Activated T-helper 17 cell treated with anti-CD3 and anti-CD28 coated beads, Interleukin-2, amount 50 U/mL, for 72 hours (primary cell): Measurements from ENCODE around the gene BCL7C. TPM values are rescaled to one million over a fixed set of nuclear protein-coding genes. Genes with fewer than 3 reads are reported as not detected.
"Not testable (repeated sequence)": the region's sequence is repeated elsewhere in the genome, so short reads cannot be mapped to it uniquely, and the experiment has no call there.

Source experiments
- ATAC-seq: fragments of 150-1000 bp; cut with Tn5 transposase; replicated peaks from 2 replicates; pipeline ENCODE4 v1.10.0; 2021; ENCODE audit warnings: mild to moderate bottlenecking, moderate library complexity
- H3K27ac Mint-ChIP-seq: one replicate; pipeline ENCODE4 v1.8.0; 2022; ENCODE audit warnings: mixed read lengths
- H3K27me3 Mint-ChIP-seq: one replicate; pipeline ENCODE4 v1.8.0; 2022; ENCODE audit warnings: mixed read lengths
- H3K36me3 Mint-ChIP-seq: one replicate; pipeline ENCODE4 v1.8.0; 2022; ENCODE audit warnings: low read depth, mild to moderate bottlenecking, mixed read lengths
- H3K4me1 Mint-ChIP-seq: one replicate; pipeline ENCODE4 v1.8.0; 2022; ENCODE audit warnings: mixed read lengths
- H3K4me3 Mint-ChIP-seq: one replicate; pipeline ENCODE4 v1.8.0; 2022; ENCODE audit warnings: mild to moderate bottlenecking, mixed read lengths
- H3K9me3 Mint-ChIP-seq: one replicate; pipeline ENCODE4 v1.8.0; 2022; ENCODE audit warnings: mixed read lengths
- total RNA-seq, 2 donors: library from RNA; stranded (reverse); gene quantifications; one replicate each; pipeline ENCODE4 v1.2.3, GENCODE V29; 2022

BCL7C gene
- total RNA-seq = 10 to 100 TPM; 34.1 to 39.3 TPM

DNA sequence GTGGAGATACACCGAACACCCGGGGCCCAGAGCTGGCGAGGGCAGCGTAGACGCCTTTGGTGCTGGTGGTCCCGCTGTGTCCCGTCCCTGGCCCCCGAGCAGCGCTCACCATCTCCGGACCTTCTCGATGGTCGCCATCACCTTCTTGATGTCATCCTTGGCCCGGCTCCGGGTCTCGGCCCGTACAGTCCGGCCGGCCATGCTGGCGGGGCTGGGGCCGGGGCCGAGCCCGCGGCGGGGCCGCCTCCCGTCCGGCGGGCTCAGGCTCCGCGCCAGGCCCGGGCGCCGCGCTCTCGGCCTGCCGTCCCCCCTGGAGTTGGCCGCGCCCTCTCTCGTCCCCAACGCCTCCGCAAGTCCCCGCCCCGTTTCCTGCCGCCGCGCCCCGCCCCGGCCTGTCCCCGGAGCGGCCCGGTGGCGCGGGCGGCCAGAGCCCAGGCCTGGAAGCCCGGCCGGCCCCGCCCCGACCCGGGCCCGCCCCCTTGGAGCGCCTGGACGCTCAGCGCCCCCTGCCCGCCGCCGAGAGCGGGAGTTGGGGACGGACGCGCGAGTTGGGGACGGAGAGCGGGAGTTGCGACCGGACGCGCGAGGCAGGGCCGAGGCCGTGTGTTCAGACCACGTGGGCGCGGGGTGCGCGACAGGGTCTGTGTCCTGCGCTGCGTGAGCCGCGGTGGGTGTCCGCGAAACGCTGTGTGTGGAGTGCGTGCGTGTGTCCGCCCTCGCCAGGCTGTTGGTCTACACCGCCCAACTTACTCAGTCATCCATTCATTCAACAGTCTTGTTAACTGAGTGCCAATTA is at the start of gene BCL7C:
BCL7C (minus strand) TSS at position 334 of the 796 bp plus-strand sequence; CDS start at position 201, 133 bp downstream.
- H3K27ac Mint-ChIP-seq = peak within 1 kb of the TSS; percentile 96
- peaks cover 19% of the 10 kb centered on the region for H3K4me1 Mint-ChIP-seq
- H3K4me3 Mint-ChIP-seq = peak within 1 kb of the TSS; percentile 98
- peak; percentile 87 for ATAC-seq
- H3K27me3 Mint-ChIP-seq = no peaks in the 10 kb centered on the region
- peaks cover 40% of the 10 kb centered on the region for H3K36me3 Mint-ChIP-seq
- H3K9me3 Mint-ChIP-seq = no peaks in the 10 kb centered on the region

DNA sequence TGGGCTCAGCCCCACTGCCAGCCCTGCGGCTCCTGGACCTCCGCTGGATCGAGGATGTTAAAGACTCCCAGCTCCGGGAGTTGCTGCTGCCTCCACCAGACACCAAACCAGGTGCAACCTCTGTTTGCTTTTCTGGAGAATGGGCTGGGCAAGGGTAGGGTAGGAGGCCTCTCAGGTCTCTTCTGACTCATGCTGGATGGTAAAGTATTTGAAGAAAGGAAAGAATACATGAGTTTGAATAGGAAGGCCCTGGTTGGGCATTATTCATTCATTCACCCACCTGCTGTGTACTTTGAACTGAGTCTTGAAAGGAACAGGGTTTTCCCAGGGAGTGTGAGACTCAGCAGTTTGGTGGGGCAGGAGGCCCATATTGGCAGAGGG is 48.5 kb upstream of the BCL7C start:
- Mint-ChIP-seq H3K27me3 (no peaks in the 10 kb centered on the region), H3K4me1 (peaks cover 8% of the 10 kb centered on the region), H3K9me3 (no peaks in the 10 kb centered on the region), H3K4me3 (peak overlapping the region; percentile 39), H3K27ac (no peak overlapping the region), H3K36me3 (peaks cover 73% of the 10 kb centered on the region)
- ATAC-seq = peak; percentile 42

- Mint-ChIP-seq H3K4me1 (peaks cover 12% of the 10 kb centered on the region), H3K9me3 (no peaks in the 10 kb centered on the region), H3K27ac (peak overlapping the region; percentile 58), H3K36me3 (peaks cover 77% of the 10 kb centered on the region), H3K27me3 (no peaks in the 10 kb centered on the region), H3K4me3 (peak overlapping the region; percentile 39)
- ATAC-seq = peak; percentile 97
These were observed 47.9 kb upstream of the BCL7C start for GRCh38 chr16:30941600-30942425.

- not testable (repeated sequence) for H3K9me3 Mint-ChIP-seq, H3K27ac Mint-ChIP-seq, H3K27me3 Mint-ChIP-seq, ATAC-seq, H3K4me3 Mint-ChIP-seq
- Mint-ChIP-seq H3K36me3 (peaks cover 75% of the 10 kb centered on the region), H3K4me1 (peaks cover 21% of the 10 kb centered on the region)
These were observed 45.7 kb upstream of the BCL7C start for GRCh38 chr16:30939571-30939970.

DNA sequence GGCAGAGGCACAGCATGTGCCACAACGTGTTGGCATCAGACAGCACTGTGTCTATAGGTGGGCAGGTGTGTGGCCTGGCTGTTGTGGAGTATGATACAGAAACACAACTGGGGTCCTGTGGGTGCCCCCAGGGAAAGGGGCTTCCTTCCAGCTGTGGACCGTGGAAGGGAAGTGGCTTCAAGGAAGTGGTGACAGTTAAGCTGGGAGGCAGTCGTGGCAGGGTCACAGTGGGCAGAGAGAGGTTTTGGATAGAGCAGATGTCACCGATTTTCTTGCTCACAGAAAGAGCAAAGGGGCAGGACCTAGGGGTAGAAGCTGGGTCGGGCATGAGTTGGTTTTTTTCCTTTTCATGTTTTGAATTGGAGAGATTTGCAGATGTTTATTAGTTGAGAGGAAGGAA is 43.8 kb upstream of the BCL7C start:
- Mint-ChIP-seq H3K27ac (peak overlapping the region; percentile 40), H3K27me3 (no peaks in the 10 kb centered on the region), H3K4me1 (peaks cover 22% of the 10 kb centered on the region), H3K4me3 (no peak overlapping the region), H3K36me3 (peaks cover 66% of the 10 kb centered on the region), H3K9me3 (no peaks in the 10 kb centered on the region)
- no peak for ATAC-seq

DNA sequence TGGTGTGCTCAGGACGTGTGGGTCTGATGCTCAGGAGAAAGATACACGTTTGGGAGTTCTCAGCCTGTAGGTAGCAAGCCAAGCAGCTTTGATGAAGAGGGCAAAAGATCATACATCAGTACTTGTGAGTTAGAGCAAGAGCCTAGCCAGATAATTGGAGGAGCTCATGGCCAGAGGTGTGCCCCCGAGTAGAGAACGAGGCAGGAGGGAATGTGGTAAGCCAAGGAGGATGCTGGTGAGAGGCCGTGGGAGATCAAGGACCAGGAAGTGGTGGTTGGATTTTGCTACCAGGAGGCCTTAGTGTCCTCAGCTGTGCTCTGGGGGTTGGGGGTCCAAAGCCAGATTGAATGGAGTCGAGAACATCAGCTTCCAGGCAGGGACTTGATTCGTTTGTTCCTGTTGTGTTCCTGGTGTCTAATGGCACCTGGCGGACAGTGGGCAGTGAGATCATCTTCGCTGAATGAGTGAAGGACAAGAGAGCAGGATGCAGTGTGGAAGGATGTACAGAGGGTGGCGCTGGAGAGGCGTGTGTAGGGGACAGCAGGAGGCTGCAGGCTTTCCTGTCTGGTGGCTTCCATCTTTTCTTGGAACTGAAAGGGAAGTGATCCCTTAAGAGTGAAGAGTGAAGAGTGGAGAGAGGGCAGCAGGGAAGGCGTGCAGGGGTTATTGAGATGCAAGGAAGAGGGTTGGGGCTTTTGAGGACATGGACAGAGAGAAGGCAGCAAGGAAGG is 41.1 kb upstream of the BCL7C start:
- peak; percentile 77 for ATAC-seq
- Mint-ChIP-seq H3K9me3 (no peaks in the 10 kb centered on the region), H3K27me3 (no peaks in the 10 kb centered on the region), H3K27ac (peak overlapping the region; percentile 37), H3K4me3 (no peak overlapping the region), H3K36me3 (peaks cover 58% of the 10 kb centered on the region), H3K4me1 (peaks cover 17% of the 10 kb centered on the region)

DNA sequence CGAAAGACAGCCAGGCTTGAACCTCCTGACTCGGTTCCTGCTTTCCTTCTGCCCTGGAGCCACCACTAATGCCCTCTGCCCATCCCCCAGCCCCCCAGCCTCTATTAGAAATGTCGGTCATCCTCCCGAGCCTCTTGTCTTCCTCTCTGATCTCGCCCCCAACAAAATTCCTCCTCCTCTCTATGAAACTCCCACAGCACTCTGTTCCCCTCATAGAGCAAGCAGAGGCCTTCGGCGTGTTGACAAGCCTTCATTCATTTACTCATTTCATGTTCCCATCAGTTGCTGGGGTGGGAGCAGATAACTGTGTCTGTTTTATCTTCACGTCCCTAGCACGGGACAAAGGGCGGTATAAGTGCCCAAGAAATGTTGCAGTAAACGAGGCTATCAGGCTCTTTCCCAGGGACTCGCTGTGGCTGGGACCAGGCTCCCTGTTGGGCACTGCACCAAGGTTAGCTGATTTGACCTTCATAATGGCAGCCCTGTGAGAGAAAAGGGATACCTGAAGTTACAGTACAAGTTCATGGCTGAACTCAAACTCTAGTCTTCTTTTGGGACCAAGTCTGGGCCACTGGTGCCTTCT is 37.3 kb upstream of the BCL7C start:
- H3K9me3 Mint-ChIP-seq = no peaks in the 10 kb centered on the region
- no peak for ATAC-seq
- H3K36me3 Mint-ChIP-seq = peaks cover 42% of the 10 kb centered on the region
- H3K27me3 Mint-ChIP-seq = no peaks in the 10 kb centered on the region
- peaks cover 16% of the 10 kb centered on the region for H3K4me1 Mint-ChIP-seq
- H3K27ac Mint-ChIP-seq = no peak overlapping the region
- no peak overlapping the region for H3K4me3 Mint-ChIP-seq

DNA sequence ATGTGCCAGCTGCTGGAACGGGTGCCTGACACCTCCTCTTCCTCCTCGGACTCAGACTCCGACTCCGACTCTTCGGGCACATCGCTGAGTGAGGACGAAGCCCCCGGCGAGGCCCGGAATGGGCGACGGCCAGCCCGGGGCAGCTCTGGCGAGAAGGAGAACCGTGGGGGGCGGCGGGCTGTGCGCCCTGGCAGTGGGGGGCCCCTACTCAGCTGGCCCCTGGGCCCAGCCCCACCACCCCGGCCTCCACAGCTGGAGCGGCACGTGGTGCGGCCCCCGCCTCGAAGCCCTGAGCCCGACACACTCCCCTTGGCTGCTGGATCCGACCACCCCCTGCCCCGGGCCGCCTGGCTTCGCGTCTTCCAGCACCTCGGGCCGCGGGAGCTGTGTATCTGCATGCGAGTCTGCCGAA is 36.3 kb upstream of the BCL7C start:
- H3K4me1 Mint-ChIP-seq = peaks cover 15% of the 10 kb centered on the region
- peaks cover 39% of the 10 kb centered on the region for H3K36me3 Mint-ChIP-seq
- no peak overlapping the region for H3K4me3 Mint-ChIP-seq
- no peaks in the 10 kb centered on the region for H3K9me3 Mint-ChIP-seq
- no peak for ATAC-seq
- no peak overlapping the region for H3K27ac Mint-ChIP-seq
- H3K27me3 Mint-ChIP-seq = no peaks in the 10 kb centered on the region

GRCh38 chr16:30929167-30929566 is 35.3 kb upstream of the BCL7C start:
- Mint-ChIP-seq H3K4me3 (no peak overlapping the region), H3K4me1 (peaks cover 11% of the 10 kb centered on the region), H3K27me3 (no peaks in the 10 kb centered on the region), H3K36me3 (peaks cover 35% of the 10 kb centered on the region), H3K27ac (no peak overlapping the region), H3K9me3 (no peaks in the 10 kb centered on the region)
- peak; percentile 47 for ATAC-seq

- Mint-ChIP-seq H3K4me1 (peaks cover 11% of the 10 kb centered on the region), H3K36me3 (peaks cover 35% of the 10 kb centered on the region), H3K9me3 (no peaks in the 10 kb centered on the region), H3K27me3 (no peaks in the 10 kb centered on the region), H3K27ac (no peak overlapping the region), H3K4me3 (no peak overlapping the region)
- ATAC-seq = no peak
These were observed 34.5 kb upstream of the BCL7C start for GRCh38 chr16:30928390-30928789.

- Mint-ChIP-seq H3K27ac (no peak overlapping the region), H3K4me1 (peaks cover 11% of the 10 kb centered on the region), H3K9me3 (no peaks in the 10 kb centered on the region), H3K36me3 (peaks cover 37% of the 10 kb centered on the region), H3K27me3 (no peaks in the 10 kb centered on the region), H3K4me3 (no peak overlapping the region)
- no peak for ATAC-seq
These were observed 34.0 kb upstream of the BCL7C start for GRCh38 chr16:30927789-30928378.

DNA sequence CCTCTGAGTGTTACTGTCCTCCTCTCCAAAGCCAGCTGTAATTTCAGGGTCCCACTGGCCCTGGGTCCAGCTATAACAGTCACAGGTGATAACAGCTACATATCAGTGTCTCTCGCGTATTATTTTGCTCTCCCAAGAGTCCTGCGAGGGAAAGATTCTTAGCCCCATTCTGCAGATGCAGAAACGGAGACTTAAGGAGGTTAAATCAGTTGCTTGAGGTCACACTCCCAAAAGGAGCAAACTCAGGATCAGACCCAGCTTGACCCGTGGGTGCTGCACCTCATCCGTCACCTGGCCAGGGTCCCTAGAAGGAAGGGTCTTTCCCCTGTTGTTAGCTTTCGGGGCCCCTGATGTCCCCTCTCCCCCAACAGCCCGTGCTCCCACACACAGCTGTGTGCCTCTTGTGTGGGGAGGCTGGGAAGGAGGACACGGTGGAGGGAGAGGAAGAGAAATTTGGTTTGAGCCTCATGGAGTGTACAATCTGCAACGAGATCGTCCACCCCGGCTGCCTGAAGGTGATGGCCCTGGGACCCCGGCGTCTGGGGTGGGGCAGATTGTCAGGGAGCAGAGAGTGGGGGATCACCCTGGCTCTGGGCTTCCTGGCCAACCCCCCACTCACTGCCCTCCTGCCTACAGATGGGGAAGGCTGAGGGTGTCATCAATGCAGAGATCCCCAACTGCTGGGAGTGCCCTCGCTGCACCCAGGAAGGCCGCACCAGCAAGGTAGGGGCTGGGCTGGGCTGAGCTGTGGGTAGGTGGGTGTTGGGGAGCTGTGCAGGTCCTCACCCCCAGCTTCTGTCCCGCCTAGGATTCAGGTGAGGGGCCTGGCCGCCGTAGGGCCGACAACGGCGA is 33.3 kb upstream of the BCL7C start:
- Mint-ChIP-seq H3K36me3 (peaks cover 30% of the 10 kb centered on the region), H3K4me3 (no peak overlapping the region), H3K27ac (no peak overlapping the region), H3K27me3 (no peaks in the 10 kb centered on the region), H3K4me1 (peaks cover 11% of the 10 kb centered on the region), H3K9me3 (no peaks in the 10 kb centered on the region)
- no peak for ATAC-seq
